Cardiac septum (tissue), 1 donor: ENCODE measurements around the gene USF2. TPM values are rescaled to one million over a fixed set of nuclear protein-coding genes. Genes with fewer than 3 reads are reported as not detected.
"Not testable (repeated sequence)": the region's sequence is repeated elsewhere in the genome, so short reads cannot be mapped to it uniquely, and the experiment has no call there.

Experiments used
- DNase-seq: peaks from one replicate; pipeline ENCODE4 v3.0.0-alpha.2; 2020; ENCODE audit warnings: low spot score
- intact Hi-C: fragments of 100-400 bp; cut with DNase I; formaldehyde crosslinking; loops from one replicate; pipeline ENCODE4 v1.14.0; 2022
- total RNA-seq: library from RNA; stranded (reverse); fragmentation: NEBNext Ultra II Directional; extraction: Animal tissue kit (Norgen Biotek cat#: 25700); gene quantifications from one replicate; pipeline ENCODE4 v1.2.1, GENCODE V29; 2021
- donor health status: DM: no; HTN: no; CAD: no.

Gene USF2
- total RNA-seq, 1 donor from 2014 or later, result 174 TPM

- no peak for DNase-seq
- intact Hi-C loops, result no loop called here
Measured at GRCh38 chr19:35278578-35279284, 10.0 kb downstream of the USF2 start.

GRCh38 chr19:35279374-35279773 is 10.6 kb downstream of the USF2 start:
- intact Hi-C loops, result no loop called here
- DNase-seq, result no peak

- intact Hi-C loops, result no loop called here
- no peak for DNase-seq
Measured at GRCh38 chr19:35279985-35280821, 11.4 kb downstream of the USF2 start.

GRCh38 chr19:35281303-35281702 is 12.5 kb downstream of the USF2 start:
- intact Hi-C loops, result no loop called here
- no peak for DNase-seq

- intact Hi-C loops, result no loop called here
- no peak for DNase-seq
Measured at GRCh38 chr19:35284153-35285094, 15.7 kb downstream of the USF2 start.

- no peak for DNase-seq
- intact Hi-C loops, result no loop called here
Measured at GRCh38 chr19:35285095-35285449, 16.3 kb downstream of the USF2 start.

- intact Hi-C loops, DNase-seq: not testable (repeated sequence)
Measured at GRCh38 chr19:35285465-35285864, 16.7 kb downstream of the USF2 start.

- DNase-seq, intact Hi-C loops: not testable (repeated sequence)
Measured at GRCh38 chr19:35286101-35286500, 17.3 kb downstream of the USF2 start.

GRCh38 chr19:35287713-35288112 is 19.0 kb downstream of the USF2 start:
- intact Hi-C loops, result no loop called here
- no peak for DNase-seq

- intact Hi-C loops, result no loop called here
Measured at GRCh38 chr19:35288331-35288730, 19.6 kb downstream of the USF2 start.

GRCh38 chr19:35288906-35289305 is 20.1 kb downstream of the USF2 start:
- intact Hi-C loops, result no loop called here
- no peak for DNase-seq

More at GRCh38 chr19:35288331-35288730, 19.6 kb downstream of the USF2 start:
- no peak for DNase-seq

- intact Hi-C loops, result no loop called here
- no peak for DNase-seq
Measured at GRCh38 chr19:35290381-35291127, 21.8 kb downstream of the USF2 start.

- intact Hi-C loops, result no loop called here
- no peak for DNase-seq
Measured at GRCh38 chr19:35291259-35291658, 22.5 kb downstream of the USF2 start.

GRCh38 chr19:35291916-35292315 is 23.2 kb downstream of the USF2 start, which contains the start of gene MAG:
Gene MAG (plus strand): TSS chr19:35292161. CDS start chr19:35295409, 3,248 bp downstream.
- no peak for DNase-seq
- intact Hi-C loops, result no loop called here

GRCh38 chr19:35292421-35293362 is 23.9 kb downstream of the USF2 start:
- no peak for DNase-seq

GRCh38 chr19:35293363-35293739 is 24.6 kb downstream of the USF2 start:
- intact Hi-C loops, result no loop called here
- no peak for DNase-seq

More at GRCh38 chr19:35292421-35293362, 23.9 kb downstream of the USF2 start:
- intact Hi-C loops, result no loop called here

GRCh38 chr19:35293808-35294207 is 25.0 kb downstream of the USF2 start:
- intact Hi-C loops, result no loop called here
- DNase-seq, result no peak

GRCh38 chr19:35294328-35294727 is 25.6 kb downstream of the USF2 start:
- DNase-seq, result no peak
- intact Hi-C loops, result no loop called here
